T-cell (primary cell): ENCODE measurements around the gene TMEM178B. TPM values are rescaled to one million over a fixed set of nuclear protein-coding genes. Genes with fewer than 3 reads are reported as not detected.
"Not testable (repeated sequence)": the region's sequence is repeated elsewhere in the genome, so short reads cannot be mapped to it uniquely, and the experiment has no call there.

Experiments
- ATAC-seq, 4 experiments: fragments of 200-7000 bp in 3 of 4; fragments of 150-1000 bp in 1 of 4; cut with Tn5 transposase; replicated peaks in 1 of 4; 1 replicate in 3 of 4; 2 replicates in 1 of 4; pipeline ENCODE4 v1.10.0; 2021; ENCODE audit warnings: moderate library complexity in 3 of 4, mild to moderate bottlenecking in 2 of 4, moderate number of reproducible peaks in 1 of 4
- CTCF ChIA-PET, 2 donors: fragments of 300-600 bp; sonication (Branson Sonifier 250); formaldehyde crosslinking; loops; one replicate each; lab custom pipeline; 2022; ENCODE audit warnings: antibody characterized with exemption in 2 of 2; lab: Charles Lee
- POLR2A ChIA-PET, 2 donors: fragments of 300-600 bp; sonication (Branson Sonifier 250); formaldehyde crosslinking; loops; one replicate each; lab custom pipeline; 2022; ENCODE audit warnings: antibody characterized with exemption in 2 of 2; lab: Charles Lee
- DNase-seq, 35 experiments: peaks; one replicate each; pipeline versions ENCODE4 v3.0.0 to v3.0.0-alpha.2; 2013 to 2023
- H3K27ac ChIP-seq: one replicate; pipeline ENCODE4 v1.5.1; 2013; ENCODE audit warnings: low read length
- H3K27me3 ChIP-seq, 2 experiments: replicated peaks in 1 of 2; 1 replicate in 1 of 2; 2 replicates in 1 of 2; pipeline versions ENCODE4 v1.6.1 to v1.7.0; 2013; ENCODE audit warnings: low read length in 1 of 2, mixed read lengths in 1 of 2; ENCODE audit not compliant: control insufficient read depth in 2 of 2, insufficient read depth in 2 of 2; ENCODE audit errors: extremely low read depth in 1 of 2
- H3K36me3 ChIP-seq, 2 donors: 1 replicate in 1 of 2; 2 replicates in 1 of 2; pipeline versions ENCODE4 v1.6.1 to v1.7.0; 2013; ENCODE audit warnings: low read length in 1 of 2; ENCODE audit not compliant: control insufficient read depth in 2 of 2, insufficient read depth in 1 of 2; ENCODE audit errors: extremely low read depth in 1 of 2
- H3K4me1 ChIP-seq, 2 experiments: 1 replicate in 1 of 2; 2 replicates in 1 of 2; pipeline versions ENCODE4 v1.6.1 to v1.7.0; 2013; ENCODE audit warnings: low read length in 2 of 2, mixed read lengths in 1 of 2; ENCODE audit not compliant: insufficient read depth in 2 of 2, control insufficient read depth in 1 of 2; ENCODE audit errors: extremely low read depth in 1 of 2
- H3K4me3 ChIP-seq, 2 donors: 1 replicate in 1 of 2; 2 replicates in 1 of 2; pipeline versions ENCODE4 v1.5.1 to v1.7.0; 2013; ENCODE audit warnings: mild to moderate bottlenecking in 2 of 2, low read length in 1 of 2, moderate library complexity in 1 of 2; ENCODE audit not compliant: control insufficient read depth in 1 of 2; ENCODE audit errors: extremely low read depth in 1 of 2
- H3K9me3 ChIP-seq: 2 replicates; pipeline ENCODE4 v1.7.0; 2013
- H3K27ac Mint-ChIP-seq, 2 donors: one replicate each; pipeline ENCODE4 v1.8.0; 2020 to 2021; ENCODE audit warnings: mild to moderate bottlenecking in 2 of 2, mixed read lengths in 2 of 2
- H3K27me3 Mint-ChIP-seq, 2 donors: one replicate each; pipeline ENCODE4 v1.8.0; 2021 to 2022; ENCODE audit warnings: mixed read lengths in 2 of 2
- H3K36me3 Mint-ChIP-seq: one replicate; pipeline ENCODE4 v1.8.0; 2021; ENCODE audit warnings: mixed read lengths
- H3K4me1 Mint-ChIP-seq, 3 donors: one replicate each; pipeline ENCODE4 v1.8.0; 2020 to 2022; ENCODE audit warnings: mixed read lengths in 3 of 3, mild to moderate bottlenecking in 1 of 3
- H3K4me3 Mint-ChIP-seq, 3 donors: one replicate each; pipeline ENCODE4 v1.8.0; 2020 to 2022; ENCODE audit warnings: mild to moderate bottlenecking in 3 of 3, mixed read lengths in 3 of 3, moderate library complexity in 3 of 3
- H3K9me3 Mint-ChIP-seq, 3 donors: one replicate each; pipeline ENCODE4 v1.8.0; 2020 to 2022; ENCODE audit warnings: mixed read lengths in 3 of 3
- WGBS: methylation state at CpG from one replicate; pipeline ENCODE4 v1.1.5; 2013; ENCODE audit warnings: missing lambda C conversion rate; ENCODE audit not compliant: insufficient coverage; 5-methylcytosine and 5-hydroxymethylcytosine counted together
- total RNA-seq, 35 experiments: library from RNA in 6 of 35; stranded (reverse) in 6 of 35; fragments of 120-200 nt in 1 of 35; gene quantifications; one replicate each; pipeline versions ENCODE4 v1.2.1 to v1.2.4 and lab custom pipeline; 2013 to 2026

Gene TMEM178B
- total RNA-seq, 5 donors from 2014 or later (not counting 1 experiment from before 2014, with no cell fraction given): 0.14 to 0.86 (median 0.32) TPM

GRCh38 chr7:141053626-141054025, 20.2 kb upstream of the TMEM178B start:
- Mint-ChIP-seq H3K4me1 (peaks cover 17 to 27% (median 20%) of the 10 kb centered on the region in 3 donors), H3K36me3 (no peaks in the 10 kb centered on the region), H3K27ac (peak overlapping the region; percentile 92), H3K4me3 (peak overlapping the region in 1 of 3 donors; percentile 32), H3K9me3 (peaks cover 0 to 6% (median 0%) of the 10 kb centered on the region in 3 donors), H3K27me3 (peaks cover 0 to 2% of the 10 kb centered on the region in 2 donors)
- Histone ChIP-seq H3K4me1 (peaks cover 0 to 14% of the 10 kb centered on the region in 2 experiments), H3K27me3 (peaks cover 0 to 4% of the 10 kb centered on the region in 2 experiments), H3K36me3 (no peaks in the 10 kb centered on the region), H3K4me3 (no peak overlapping the region), H3K9me3 (no peaks in the 10 kb centered on the region), H3K27ac (peak overlapping the region; percentile 61)
- ChIA-PET POLR2A (no interaction called here), CTCF (interaction anchor here in 1 of 2 donors (0.7 to 1.1 kb wide), 3 partner anchors 12 to 40 kb away, joined by 4 read pairs; partner anchors contain the start of gene MRPS33)
- peak; percentile 91 to 98 (median 96) for ATAC-seq
- DNase-seq: peak in 34 of 35 experiments; percentile 20 to 80 (median 58)
- WGBS: 4% methylated on average over 7 of the region's 9 CpGs

GRCh38 chr7:141055146-141055545, 18.7 kb upstream of the TMEM178B start:
- CTCF ChIA-PET: no interaction called here
- no peaks in the 10 kb centered on the region for H3K36me3 Mint-ChIP-seq
- POLR2A ChIA-PET: no interaction called here
- H3K27ac Mint-ChIP-seq: no peak overlapping the region
- no CpG with 5 or more reads among the region's 4 CpGs for WGBS
- H3K9me3 Mint-ChIP-seq: peaks cover 0 to 6% (median 0%) of the 10 kb centered on the region in 3 donors
- Histone ChIP-seq H3K36me3 (no peaks in the 10 kb centered on the region), H3K27me3 (peaks cover 2 to 3% of the 10 kb centered on the region in 2 experiments), H3K9me3 (no peaks in the 10 kb centered on the region), H3K4me3 (no peak overlapping the region), H3K4me1 (peaks cover 0 to 14% of the 10 kb centered on the region in 2 experiments), H3K27ac (no peak overlapping the region)
- DNase-seq (no peak), ATAC-seq (no peak)
- no peak overlapping the region for H3K4me3 Mint-ChIP-seq
- peaks cover 0 to 2% of the 10 kb centered on the region in 2 donors for H3K27me3 Mint-ChIP-seq
- peaks cover 17 to 27% (median 20%) of the 10 kb centered on the region in 3 donors for H3K4me1 Mint-ChIP-seq

GRCh38 chr7:141057788-141058187, 16.1 kb upstream of the TMEM178B start:
- DNase-seq: no peak
- peaks cover 0 to 6% (median 0%) of the 10 kb centered on the region in 3 donors for H3K9me3 Mint-ChIP-seq
- H3K4me3 Mint-ChIP-seq: no peak overlapping the region
- 83% methylated on average over 2 of the region's 3 CpGs for WGBS
- peaks cover 14 to 16% (median 16%) of the 10 kb centered on the region in 3 donors for H3K4me1 Mint-ChIP-seq
- Histone ChIP-seq H3K36me3 (no peaks in the 10 kb centered on the region), H3K9me3 (no peaks in the 10 kb centered on the region), H3K4me1 (peaks cover 0 to 10% of the 10 kb centered on the region in 2 experiments), H3K27ac (no peak overlapping the region), H3K4me3 (no peak overlapping the region), H3K27me3 (peaks cover 2 to 3% of the 10 kb centered on the region in 2 experiments)
- H3K27ac Mint-ChIP-seq: no peak overlapping the region
- ChIA-PET CTCF (no interaction called here), POLR2A (no interaction called here)
- no peaks in the 10 kb centered on the region for H3K36me3 Mint-ChIP-seq
- H3K27me3 Mint-ChIP-seq: peaks cover 0 to under 1% of the 10 kb centered on the region in 2 donors
- no peak for ATAC-seq

GRCh38 chr7:141067856-141068255, 6.0 kb upstream of the TMEM178B start:
- peaks cover 7 to 32% of the 10 kb centered on the region in 2 experiments for H3K27me3 ChIP-seq
- H3K27ac ChIP-seq, H3K9me3 Mint-ChIP-seq, DNase-seq, H3K36me3 Mint-ChIP-seq, ATAC-seq, POLR2A ChIA-PET, H3K4me3 ChIP-seq, H3K4me3 Mint-ChIP-seq, H3K36me3 ChIP-seq, H3K27ac Mint-ChIP-seq, H3K9me3 ChIP-seq: not testable (repeated sequence)
- H3K4me1 Mint-ChIP-seq: peaks cover 18 to 29% (median 20%) of the 10 kb centered on the region in 3 donors
- peaks cover 5 to 18% of the 10 kb centered on the region in 2 experiments for H3K4me1 ChIP-seq
- WGBS: 92% methylated on average over 1 of the region's 16 CpGs
- CTCF ChIA-PET: interaction anchor here in 1 of 2 donors (0.6 kb wide), 1 partner anchor 166 kb away, joined by 4 read pairs; no protein-coding TSS in a partner anchor
- H3K27me3 Mint-ChIP-seq: peaks cover 31 to 46% of the 10 kb centered on the region in 2 donors

- Mint-ChIP-seq H3K36me3 (no peaks in the 10 kb centered on the region), H3K27ac (no peak overlapping the region), H3K9me3 (no peaks in the 10 kb centered on the region), H3K27me3 (peaks cover 31 to 64% of the 10 kb centered on the region in 2 donors), H3K4me1 (peaks cover 24 to 36% (median 26%) of the 10 kb centered on the region in 3 donors), H3K4me3 (peak overlapping the region; percentile 70 to 91 (median 83))
- Histone ChIP-seq H3K9me3 (no peaks in the 10 kb centered on the region), H3K4me3 (peak overlapping the region; percentile 44 to 77), H3K27me3 (peaks cover 12 to 51% of the 10 kb centered on the region in 2 experiments), H3K4me1 (peaks cover 14 to 34% of the 10 kb centered on the region in 2 experiments), H3K36me3 (no peaks in the 10 kb centered on the region), H3K27ac (no peak overlapping the region)
- WGBS: 4% methylated on average over 18 of the region's 30 CpGs
- ChIA-PET CTCF (interaction anchor here in 1 of 2 donors (0.7 kb wide), 1 partner anchor 300 kb away, joined by 3 read pairs; no protein-coding TSS in a partner anchor), POLR2A (no interaction called here)
- ATAC-seq (peak in 1 of 4 experiments; percentile 49), DNase-seq (peak in 5 of 35 experiments; percentile 19 to 57 (median 22))
These were observed 2.5 kb upstream of the TMEM178B start for GRCh38 chr7:141071260-141071854.

GRCh38 chr7:141071855-141072547, 1.9 kb upstream of the TMEM178B start:
- peak overlapping the region; percentile 70 to 91 (median 83) for H3K4me3 Mint-ChIP-seq
- no peaks in the 10 kb centered on the region for H3K36me3 Mint-ChIP-seq
- peaks cover 14 to 34% of the 10 kb centered on the region in 2 experiments for H3K4me1 ChIP-seq
- no peaks in the 10 kb centered on the region for H3K9me3 Mint-ChIP-seq
- H3K27me3 Mint-ChIP-seq: peaks cover 31 to 64% of the 10 kb centered on the region in 2 donors
- H3K27ac ChIP-seq: no peak overlapping the region
- ChIA-PET POLR2A (no interaction called here), CTCF (no interaction called here)
- ATAC-seq (no peak), DNase-seq (no peak)
- peak overlapping the region; percentile 44 to 77 for H3K4me3 ChIP-seq
- WGBS: 0% methylated on average over 3 of the region's 21 CpGs
- peaks cover 18 to 53% of the 10 kb centered on the region in 2 experiments for H3K27me3 ChIP-seq
- no peaks in the 10 kb centered on the region for H3K9me3 ChIP-seq
- no peak overlapping the region for H3K27ac Mint-ChIP-seq
- H3K36me3 ChIP-seq: no peaks in the 10 kb centered on the region
- H3K4me1 Mint-ChIP-seq: peaks cover 24 to 36% (median 26%) of the 10 kb centered on the region in 3 donors
